ENCODE data around the gene NKX6-2.
"Not testable (repeated sequence)": the region's sequence is repeated elsewhere in the genome, so short reads cannot be mapped to it uniquely, and the experiment has no call there.

Gene NKX6-2

DNA sequence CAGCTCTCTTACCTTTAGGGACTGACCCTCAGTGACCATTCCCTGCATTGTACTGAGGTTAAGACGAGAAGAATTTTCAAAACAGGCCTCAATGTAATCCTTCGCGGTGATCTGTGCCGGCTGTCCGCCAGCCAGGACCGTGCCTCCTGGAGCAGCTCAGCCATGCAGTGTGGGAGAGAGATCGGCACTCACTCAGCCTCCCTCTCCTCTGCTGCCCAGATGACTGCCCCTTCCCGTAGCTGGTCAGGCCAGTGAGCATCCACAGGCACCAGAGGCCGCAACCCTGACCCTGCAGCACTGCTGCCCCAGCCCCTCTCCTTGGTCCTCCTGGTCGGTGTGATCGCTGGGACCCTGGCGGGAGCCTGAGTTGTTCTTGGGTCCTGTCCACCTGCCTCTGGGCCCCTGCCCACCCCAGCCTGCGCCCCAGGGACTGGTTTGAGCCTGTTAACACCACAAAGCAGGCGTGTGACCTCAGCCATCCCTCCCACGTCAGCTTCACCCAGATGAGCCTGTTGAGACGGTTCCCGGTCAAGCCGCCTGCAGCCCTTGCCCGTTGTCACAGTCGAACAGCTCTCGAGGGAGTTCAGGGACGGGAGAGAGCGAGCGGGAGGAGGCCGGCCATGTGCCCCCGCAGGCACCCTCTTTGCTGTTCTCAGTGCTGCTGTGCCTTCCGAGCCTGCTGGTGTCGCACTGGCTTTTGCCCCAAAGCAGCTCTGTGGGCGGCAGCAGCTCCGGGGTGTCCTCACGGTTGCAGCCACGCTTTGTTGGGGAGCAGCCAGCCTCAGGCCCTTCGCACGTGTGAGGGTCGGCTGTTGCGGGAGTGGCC, 37.2 kb downstream of the NKX6-2 start:
- H3K27me3 ChIP-seq (ENCODE audit: low read depth, low read length), result no peaks in the 10 kb centered on the region
- H3K4me1 ChIP-seq (ENCODE audit: control insufficient read depth in 1 of 2, insufficient read depth in 2 of 2, low read length in 2 of 2), result no peaks in the 10 kb centered on the region
- no peaks in the 10 kb centered on the region for H3K9me3 ChIP-seq (ENCODE audit: control insufficient read depth in 1 of 2, low read length in 2 of 2)
- no peak overlapping the region for H3K27ac ChIP-seq (ENCODE audit: low read length)
- H3K4me3 ChIP-seq (ENCODE audit: low read depth in 1 of 2, low read length in 2 of 2), result no peak overlapping the region
- H3K36me3 ChIP-seq (ENCODE audit: control insufficient read depth in 1 of 2, insufficient read depth in 2 of 2, low read length in 2 of 2), result peaks cover 7 to 37% of the 10 kb centered on the region in 2 donors

DNA sequence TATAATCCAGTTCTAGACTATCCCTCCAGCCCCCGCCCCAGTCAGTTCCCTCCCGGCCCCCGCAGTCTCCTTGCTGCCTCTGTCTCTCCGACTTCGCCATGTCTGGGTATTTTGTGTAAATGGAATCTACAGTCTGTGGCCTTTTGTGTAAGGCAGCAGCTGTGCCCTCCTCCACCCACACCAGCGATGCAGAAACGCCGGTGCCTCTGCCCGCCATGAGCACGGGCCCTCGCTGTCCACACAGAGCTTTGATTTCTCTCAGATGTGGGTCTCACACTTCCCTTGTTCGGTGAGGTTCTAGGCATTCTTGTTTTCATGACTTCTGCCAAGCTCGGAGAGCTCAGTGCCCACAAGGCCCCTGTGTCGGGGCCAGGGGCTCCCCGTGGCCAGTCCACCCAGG, 37.8 kb downstream of the NKX6-2 start:
- H3K27ac ChIP-seq (ENCODE audit: low read length), result no peak overlapping the region
- no peaks in the 10 kb centered on the region for H3K27me3 ChIP-seq (ENCODE audit: low read depth, low read length)
- H3K4me1 ChIP-seq (ENCODE audit: control insufficient read depth in 1 of 2, insufficient read depth in 2 of 2, low read length in 2 of 2), result no peaks in the 10 kb centered on the region
- H3K36me3 ChIP-seq (ENCODE audit: control insufficient read depth in 1 of 2, insufficient read depth in 2 of 2, low read length in 2 of 2), result peaks cover 7 to 32% of the 10 kb centered on the region in 2 donors
- H3K9me3 ChIP-seq (ENCODE audit: control insufficient read depth in 1 of 2, low read length in 2 of 2), result no peaks in the 10 kb centered on the region
- H3K4me3 ChIP-seq (ENCODE audit: low read depth in 1 of 2, low read length in 2 of 2), result no peak overlapping the region

DNA sequence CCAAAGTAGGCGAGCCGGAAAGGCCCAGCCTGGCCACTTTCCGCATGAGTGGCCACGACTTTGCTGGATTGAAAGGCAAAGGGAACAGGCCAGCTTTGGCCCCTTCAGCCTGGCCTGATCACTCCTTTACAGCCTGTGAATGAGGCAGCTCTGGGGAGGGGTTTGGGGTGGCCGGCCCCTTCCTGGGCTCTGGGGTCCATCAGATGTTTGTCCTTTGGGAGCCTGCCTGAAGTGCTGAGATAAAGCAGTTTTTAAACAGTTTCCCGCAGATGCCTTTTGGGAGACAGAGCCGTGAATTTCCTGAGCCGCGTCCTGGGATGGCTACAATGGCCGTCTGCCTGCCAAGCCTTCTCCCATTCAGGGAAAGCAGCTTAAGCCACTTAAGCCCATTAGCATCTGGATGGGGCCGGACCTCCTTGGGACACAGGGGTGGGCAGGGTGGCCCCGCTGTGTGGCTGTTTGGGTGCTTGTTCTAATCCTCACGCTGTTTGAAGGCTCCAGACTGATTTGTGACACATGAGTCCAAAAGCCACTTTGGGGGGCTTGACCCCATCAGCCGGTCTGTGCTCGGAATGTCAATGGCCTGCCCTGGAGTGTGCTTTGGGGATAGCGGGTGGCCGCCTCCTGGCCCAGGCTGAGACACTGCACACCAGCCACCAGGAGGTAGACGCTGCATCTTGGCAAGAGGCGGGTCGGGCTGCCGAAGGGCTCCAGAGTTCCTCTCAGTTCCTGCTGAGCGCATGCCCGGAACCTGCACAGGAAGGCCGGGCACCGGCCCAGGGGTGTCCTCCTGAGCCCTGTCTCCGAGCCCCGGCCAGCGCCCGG, 38.9 kb downstream of the NKX6-2 start:
- Histone ChIP-seq H3K9me3 (ENCODE audit: control insufficient read depth in 1 of 2, low read length in 2 of 2) (no peaks in the 10 kb centered on the region), H3K36me3 (ENCODE audit: control insufficient read depth in 1 of 2, insufficient read depth in 2 of 2, low read length in 2 of 2) (peaks cover 7 to 28% of the 10 kb centered on the region in 2 donors), H3K4me1 (ENCODE audit: control insufficient read depth in 1 of 2, insufficient read depth in 2 of 2, low read length in 2 of 2) (no peaks in the 10 kb centered on the region), H3K4me3 (ENCODE audit: low read depth in 1 of 2, low read length in 2 of 2) (no peak overlapping the region), H3K27me3 (ENCODE audit: low read depth, low read length) (no peaks in the 10 kb centered on the region), H3K27ac (ENCODE audit: low read length) (no peak overlapping the region)

DNA sequence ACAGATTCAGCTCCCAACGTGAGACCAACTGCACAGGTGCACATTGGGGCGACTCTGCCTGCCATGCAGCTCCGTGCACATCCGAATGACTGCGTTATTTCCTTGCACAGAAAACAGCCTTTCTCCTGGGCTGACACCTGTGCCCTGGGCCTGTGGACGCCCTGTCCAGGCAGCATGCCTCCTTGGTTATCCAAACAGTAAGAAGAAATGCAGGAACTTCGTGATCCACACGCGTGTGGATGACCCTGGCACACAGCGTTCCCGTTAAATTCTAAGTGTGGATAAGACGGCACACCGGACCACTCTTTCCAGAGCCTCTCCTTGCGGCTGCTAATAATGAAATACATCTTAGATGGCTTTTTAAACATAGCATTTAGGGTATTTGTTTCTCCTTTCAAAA, 39.6 kb downstream of the NKX6-2 start:
- Histone ChIP-seq H3K27me3 (ENCODE audit: low read depth, low read length) (no peaks in the 10 kb centered on the region), H3K27ac (ENCODE audit: low read length) (no peak overlapping the region), H3K4me1 (ENCODE audit: control insufficient read depth in 1 of 2, insufficient read depth in 2 of 2, low read length in 2 of 2) (no peaks in the 10 kb centered on the region), H3K4me3 (ENCODE audit: low read depth in 1 of 2, low read length in 2 of 2) (no peak overlapping the region), H3K9me3 (ENCODE audit: control insufficient read depth in 1 of 2, low read length in 2 of 2) (no peaks in the 10 kb centered on the region), H3K36me3 (ENCODE audit: control insufficient read depth in 1 of 2, insufficient read depth in 2 of 2, low read length in 2 of 2) (peaks cover 7 to 27% of the 10 kb centered on the region in 2 donors)

DNA sequence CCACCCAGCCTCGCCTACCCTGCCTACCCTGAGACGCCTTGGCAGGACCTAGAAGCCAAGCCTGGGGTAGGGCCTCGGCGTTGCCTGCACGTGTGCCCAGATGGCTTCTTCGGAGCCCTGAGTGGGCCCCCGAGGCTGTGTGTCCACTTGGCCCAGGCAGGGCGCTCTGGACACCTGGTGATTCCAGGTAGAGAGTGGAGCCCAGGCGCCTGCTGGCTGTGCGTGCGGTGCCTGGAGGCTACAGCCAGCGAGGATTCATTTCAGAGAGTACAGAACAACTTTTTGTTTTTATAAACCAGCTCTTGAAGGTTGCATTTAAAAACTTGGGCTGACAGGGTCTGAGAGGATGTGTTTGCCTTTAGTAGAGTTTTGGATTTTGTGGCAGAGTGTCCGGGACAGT, 40.0 kb downstream of the NKX6-2 start:
- Histone ChIP-seq H3K27me3 (ENCODE audit: low read depth, low read length) (no peaks in the 10 kb centered on the region), H3K9me3 (ENCODE audit: control insufficient read depth in 1 of 2, low read length in 2 of 2) (no peaks in the 10 kb centered on the region), H3K4me3 (ENCODE audit: low read depth in 1 of 2, low read length in 2 of 2) (no peak overlapping the region), H3K36me3 (ENCODE audit: control insufficient read depth in 1 of 2, insufficient read depth in 2 of 2, low read length in 2 of 2) (peaks cover 7 to 23% of the 10 kb centered on the region in 2 donors), H3K4me1 (ENCODE audit: control insufficient read depth in 1 of 2, insufficient read depth in 2 of 2, low read length in 2 of 2) (no peaks in the 10 kb centered on the region), H3K27ac (ENCODE audit: low read length) (no peak overlapping the region)

DNA sequence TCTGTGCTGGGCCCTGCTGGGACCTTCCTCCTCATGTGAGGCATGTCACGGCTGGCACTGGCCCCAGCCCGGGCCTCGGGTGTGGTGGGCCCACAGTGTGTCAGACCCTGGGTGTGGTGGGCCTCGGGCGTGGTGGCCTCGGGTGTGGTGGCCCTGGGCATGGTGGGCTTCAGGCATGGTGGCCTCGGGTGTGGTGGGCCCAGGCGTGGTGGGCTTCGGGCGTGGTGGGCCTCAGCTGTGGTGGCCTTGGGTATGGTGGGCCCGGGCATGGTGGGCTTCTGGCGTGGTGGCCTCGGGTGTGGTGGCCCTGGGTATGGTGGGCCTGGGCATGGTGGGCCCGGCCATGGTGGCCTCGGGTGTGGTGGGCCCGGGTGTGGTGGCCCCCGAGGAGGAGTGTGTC, 40.4 kb downstream of the NKX6-2 start:
- H3K27ac ChIP-seq (ENCODE audit: low read length), result no peak overlapping the region
- peaks cover 7 to 19% of the 10 kb centered on the region in 2 donors for H3K36me3 ChIP-seq (ENCODE audit: control insufficient read depth in 1 of 2, insufficient read depth in 2 of 2, low read length in 2 of 2)
- no peaks in the 10 kb centered on the region for H3K4me1 ChIP-seq (ENCODE audit: control insufficient read depth in 1 of 2, insufficient read depth in 2 of 2, low read length in 2 of 2)
- no peaks in the 10 kb centered on the region for H3K27me3 ChIP-seq (ENCODE audit: low read depth, low read length)
- H3K9me3 ChIP-seq (ENCODE audit: control insufficient read depth in 1 of 2, low read length in 2 of 2), result no peaks in the 10 kb centered on the region
- H3K4me3 ChIP-seq (ENCODE audit: low read depth in 1 of 2, low read length in 2 of 2), result no peak overlapping the region

DNA sequence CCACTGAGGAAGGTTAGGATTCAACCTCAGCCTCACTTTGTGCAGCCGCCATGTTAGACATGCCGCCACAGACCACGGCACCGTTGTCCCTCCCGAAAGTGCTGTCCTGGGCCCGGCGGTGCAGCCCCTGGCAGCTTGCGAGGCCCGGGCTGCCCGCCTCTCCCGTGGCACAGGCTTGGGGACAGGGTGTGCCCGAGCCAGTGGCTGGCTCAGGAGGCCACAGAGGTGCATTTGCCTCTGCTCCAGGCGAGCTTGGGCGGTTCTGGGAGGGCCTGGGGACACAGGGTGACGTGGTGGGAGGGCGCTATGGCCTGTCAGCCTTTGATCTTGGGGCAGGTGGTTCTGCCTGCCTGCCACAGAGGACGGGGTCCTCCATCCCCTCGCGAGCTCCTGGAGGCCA, 41.1 kb downstream of the NKX6-2 start:
- Histone ChIP-seq H3K27me3 (ENCODE audit: low read depth, low read length) (no peaks in the 10 kb centered on the region), H3K36me3 (ENCODE audit: control insufficient read depth in 1 of 2, insufficient read depth in 2 of 2, low read length in 2 of 2) (peaks cover 2 to 13% of the 10 kb centered on the region in 2 donors), H3K27ac (ENCODE audit: low read length) (no peak overlapping the region), H3K4me3 (ENCODE audit: low read depth in 1 of 2, low read length in 2 of 2) (no peak overlapping the region), H3K4me1 (ENCODE audit: control insufficient read depth in 1 of 2, insufficient read depth in 2 of 2, low read length in 2 of 2) (no peaks in the 10 kb centered on the region), H3K9me3 (ENCODE audit: control insufficient read depth in 1 of 2, low read length in 2 of 2) (no peaks in the 10 kb centered on the region)

DNA sequence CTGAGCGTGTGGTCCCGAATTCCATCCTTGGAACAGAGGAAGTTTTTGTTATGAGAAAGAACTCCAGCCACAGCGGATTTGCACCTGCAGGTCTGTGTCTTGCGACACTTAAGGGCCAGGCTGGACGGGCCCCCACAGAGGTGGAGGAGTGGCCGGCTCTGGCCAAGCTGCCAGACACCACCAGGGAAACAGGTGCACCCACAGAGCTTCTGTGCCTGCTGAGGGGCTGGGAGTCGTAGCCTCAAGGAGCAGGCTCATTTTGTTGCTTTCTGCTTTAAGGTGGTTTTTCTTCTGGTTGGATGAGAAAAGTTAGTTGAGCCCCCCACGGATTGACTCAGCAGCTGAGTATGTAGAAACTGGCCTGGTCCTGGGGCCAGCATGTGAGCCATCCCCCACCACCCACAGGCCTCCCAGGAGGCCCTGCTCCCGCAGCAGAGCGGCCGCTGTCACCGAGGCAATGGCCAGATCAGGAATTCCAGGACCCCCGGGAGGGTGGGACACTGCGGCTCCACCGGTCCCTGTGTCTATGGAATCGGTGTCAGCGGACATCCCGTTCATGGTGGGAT, 41.9 kb downstream of the NKX6-2 start:
- peaks cover 0 to 10% of the 10 kb centered on the region in 2 donors for H3K36me3 ChIP-seq (ENCODE audit: control insufficient read depth in 1 of 2, insufficient read depth in 2 of 2, low read length in 2 of 2)

DNA sequence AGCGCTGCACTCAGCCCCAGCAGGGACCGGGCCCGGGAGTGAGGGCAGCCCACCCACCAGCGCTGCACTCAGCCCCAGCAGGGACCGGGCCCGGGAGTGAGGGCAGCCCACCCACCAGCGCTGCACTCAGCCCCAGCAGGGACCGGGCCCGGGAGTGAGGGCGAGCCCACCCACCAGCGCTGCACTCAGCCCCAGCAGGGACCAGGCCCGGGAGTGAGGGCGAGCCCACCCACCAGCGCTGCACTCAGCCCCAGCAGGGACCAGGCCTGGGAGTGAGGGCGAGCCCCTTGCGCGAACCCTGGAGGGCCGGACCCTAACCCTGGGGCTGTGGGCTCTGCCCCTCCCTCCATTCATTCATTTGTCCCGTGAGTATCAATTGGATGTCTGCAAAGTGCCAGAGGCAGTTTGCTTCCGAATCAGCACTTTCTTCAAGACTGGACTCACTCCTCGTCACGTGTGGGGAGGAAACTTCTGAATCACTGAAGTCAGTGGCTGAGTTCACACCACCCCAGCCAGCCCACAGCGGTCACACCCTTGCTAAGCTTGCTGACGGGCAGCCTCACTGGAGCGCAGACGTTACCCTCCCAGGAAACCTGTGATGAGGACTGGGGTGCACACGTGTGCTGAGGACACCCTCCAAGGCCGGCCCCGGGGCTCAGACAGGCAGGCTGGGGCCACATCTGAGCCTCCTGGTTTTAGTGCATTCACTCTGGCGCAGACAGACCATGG, 42.6 kb downstream of the NKX6-2 start:
- H3K27me3 ChIP-seq (ENCODE audit: low read depth, low read length); H3K27ac ChIP-seq (ENCODE audit: low read length); H3K36me3 ChIP-seq (ENCODE audit: control insufficient read depth in 1 of 2, insufficient read depth in 2 of 2, low read length in 2 of 2); H3K4me1 ChIP-seq (ENCODE audit: control insufficient read depth in 1 of 2, insufficient read depth in 2 of 2, low read length in 2 of 2); H3K9me3 ChIP-seq (ENCODE audit: control insufficient read depth in 1 of 2, low read length in 2 of 2); H3K4me3 ChIP-seq (ENCODE audit: low read depth in 1 of 2, low read length in 2 of 2): not testable (repeated sequence)

More for the DNA sequence above, 41.9 kb downstream of the NKX6-2 start:
- Histone ChIP-seq H3K9me3 (ENCODE audit: control insufficient read depth in 1 of 2, low read length in 2 of 2) (no peaks in the 10 kb centered on the region), H3K4me3 (ENCODE audit: low read depth in 1 of 2, low read length in 2 of 2) (no peak overlapping the region), H3K27ac (ENCODE audit: low read length) (no peak overlapping the region), H3K4me1 (ENCODE audit: control insufficient read depth in 1 of 2, insufficient read depth in 2 of 2, low read length in 2 of 2) (no peaks in the 10 kb centered on the region), H3K27me3 (ENCODE audit: low read depth, low read length) (no peaks in the 10 kb centered on the region)

DNA sequence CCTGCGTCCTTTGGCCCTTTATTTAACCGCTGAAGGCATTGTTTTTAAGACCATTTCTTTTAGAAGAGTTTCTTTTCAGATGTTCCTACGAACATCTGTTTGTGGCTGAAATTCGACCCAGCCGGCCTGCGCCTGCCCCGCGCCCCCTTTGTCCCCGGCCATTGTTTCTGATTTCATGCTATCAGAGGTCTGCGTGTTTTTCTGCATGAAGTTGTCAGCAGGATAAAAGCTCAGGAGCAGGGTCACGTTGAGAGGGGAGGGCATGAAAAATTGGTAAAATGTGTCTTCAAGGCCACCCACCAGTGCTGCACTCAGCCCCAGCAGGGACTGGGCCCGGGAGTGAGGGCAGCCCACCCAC, 43.1 kb downstream of the NKX6-2 start:
- Histone ChIP-seq H3K36me3 (ENCODE audit: control insufficient read depth in 1 of 2, insufficient read depth in 2 of 2, low read length in 2 of 2) (peaks cover 0 to 10% of the 10 kb centered on the region in 2 donors), H3K9me3 (ENCODE audit: control insufficient read depth in 1 of 2, low read length in 2 of 2) (no peaks in the 10 kb centered on the region), H3K4me3 (ENCODE audit: low read depth in 1 of 2, low read length in 2 of 2) (no peak overlapping the region), H3K27me3 (ENCODE audit: low read depth, low read length) (no peaks in the 10 kb centered on the region), H3K4me1 (ENCODE audit: control insufficient read depth in 1 of 2, insufficient read depth in 2 of 2, low read length in 2 of 2) (no peaks in the 10 kb centered on the region), H3K27ac (ENCODE audit: low read length) (no peak overlapping the region)

All from muscle layer of duodenum (tissue), 2 donors.